ENCODE results near the gene PAPPA.

The PAPPA gene

GRCh38 chr9:116320290-116320689 is 166.7 kb downstream of the PAPPA start:
- DNase-seq: no peak

GRCh38 chr9:116322521-116322920 is 168.9 kb downstream of the PAPPA start:
- no peak for DNase-seq

- no peak for DNase-seq
Observed at GRCh38 chr9:116323012-116323411, 169.4 kb downstream of the PAPPA start.

GRCh38 chr9:116323571-116323970 is 170.0 kb downstream of the PAPPA start:
- no peak for DNase-seq

GRCh38 chr9:116325924-116326323 is 172.3 kb downstream of the PAPPA start:
- DNase-seq: no peak

- DNase-seq: no peak
Observed at GRCh38 chr9:116327701-116328405, 174.3 kb downstream of the PAPPA start.

- no peak for DNase-seq
Observed at GRCh38 chr9:116329470-116329869, 175.9 kb downstream of the PAPPA start.

- DNase-seq: no peak
Observed at GRCh38 chr9:116331241-116331640, 177.7 kb downstream of the PAPPA start.

- no peak for DNase-seq
Observed at GRCh38 chr9:116332090-116332489, 178.5 kb downstream of the PAPPA start.

GRCh38 chr9:116333254-116333653 is 179.7 kb downstream of the PAPPA start:
- DNase-seq: no peak

- no peak for DNase-seq
Observed at GRCh38 chr9:116334546-116335150, 181.1 kb downstream of the PAPPA start.

- no peak for DNase-seq
Observed at GRCh38 chr9:116335392-116335791, 181.8 kb downstream of the PAPPA start.

- DNase-seq: no peak
Observed at GRCh38 chr9:116336133-116336862, 182.7 kb downstream of the PAPPA start.

GRCh38 chr9:116337015-116337414 is 183.4 kb downstream of the PAPPA start:
- no peak for DNase-seq

GRCh38 chr9:116340270-116340669 is 186.7 kb downstream of the PAPPA start:
- DNase-seq: no peak

GRCh38 chr9:116342061-116342460 is 188.5 kb downstream of the PAPPA start:
- DNase-seq: no peak

GRCh38 chr9:116342941-116343340 is 189.3 kb downstream of the PAPPA start:
- DNase-seq: no peak

GRCh38 chr9:116344416-116344815 is 190.8 kb downstream of the PAPPA start:
- DNase-seq: no peak

GRCh38 chr9:116345393-116345792 is 191.8 kb downstream of the PAPPA start:
- no peak for DNase-seq

- no peak for DNase-seq
Observed at GRCh38 chr9:116345817-116346216, 192.2 kb downstream of the PAPPA start.

GRCh38 chr9:116349684-116350083 is 196.1 kb downstream of the PAPPA start:
- no peak for DNase-seq

GRCh38 chr9:116350213-116350612 is 196.6 kb downstream of the PAPPA start:
- DNase-seq: no peak

- DNase-seq: no peak
Observed at GRCh38 chr9:116352958-116353357, 199.4 kb downstream of the PAPPA start.
